ENCODE measurements around the gene RBM33.

The RBM33 gene

DNA sequence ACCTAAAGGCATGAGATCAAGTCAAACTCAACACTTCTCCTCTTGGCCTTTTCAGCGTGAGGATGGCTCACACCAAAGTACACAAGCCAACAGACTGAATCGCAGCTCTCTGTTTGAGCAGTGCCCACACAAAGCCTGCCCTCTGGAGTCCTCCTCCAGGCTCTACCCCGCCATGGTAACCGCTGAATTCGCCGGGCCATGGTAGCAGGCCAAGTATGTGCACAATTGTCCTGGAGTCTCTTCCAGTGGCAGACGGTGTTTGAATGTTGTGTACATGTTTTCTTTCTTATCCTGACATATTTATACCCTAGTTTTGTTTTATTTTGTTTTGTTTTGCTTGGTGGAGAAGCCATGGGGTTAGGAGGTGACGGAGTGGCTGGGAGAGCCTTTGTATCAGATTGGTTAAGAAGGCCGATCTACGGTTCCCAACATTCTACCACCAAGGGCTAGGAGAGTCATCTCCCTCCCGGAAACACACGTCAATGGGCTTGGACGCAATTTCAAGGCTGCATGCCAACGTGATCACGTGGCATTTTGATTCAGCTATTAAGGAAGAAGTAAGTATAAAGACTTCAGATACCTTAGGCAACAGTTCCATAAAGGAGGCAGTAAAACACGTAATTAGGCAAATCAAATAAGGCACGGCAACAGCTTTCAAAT is 179.9 kb downstream of the RBM33 start:
- no peak for DNase-seq (ENCODE audit: low read depth)

DNA sequence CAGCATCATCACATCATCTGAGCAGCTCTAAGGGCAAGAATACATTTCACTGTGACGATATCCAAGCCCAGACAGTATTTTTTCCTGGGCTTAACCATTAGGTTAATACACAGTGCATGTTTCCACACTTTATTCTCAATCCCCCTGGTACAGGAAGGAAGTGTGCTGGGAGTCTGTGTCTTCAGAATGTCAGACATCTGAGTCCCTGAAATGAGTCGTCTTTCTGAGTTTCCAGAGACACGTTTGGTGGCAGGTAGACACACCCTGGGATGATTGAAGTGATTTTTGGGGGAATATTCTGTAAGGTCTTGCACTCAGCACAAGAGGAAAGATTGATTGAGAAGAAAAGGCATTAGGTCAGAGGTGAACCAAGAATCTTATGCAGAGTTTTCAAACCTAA is 180.9 kb downstream of the RBM33 start:
- DNase-seq (ENCODE audit: low read depth) = no peak

DNA sequence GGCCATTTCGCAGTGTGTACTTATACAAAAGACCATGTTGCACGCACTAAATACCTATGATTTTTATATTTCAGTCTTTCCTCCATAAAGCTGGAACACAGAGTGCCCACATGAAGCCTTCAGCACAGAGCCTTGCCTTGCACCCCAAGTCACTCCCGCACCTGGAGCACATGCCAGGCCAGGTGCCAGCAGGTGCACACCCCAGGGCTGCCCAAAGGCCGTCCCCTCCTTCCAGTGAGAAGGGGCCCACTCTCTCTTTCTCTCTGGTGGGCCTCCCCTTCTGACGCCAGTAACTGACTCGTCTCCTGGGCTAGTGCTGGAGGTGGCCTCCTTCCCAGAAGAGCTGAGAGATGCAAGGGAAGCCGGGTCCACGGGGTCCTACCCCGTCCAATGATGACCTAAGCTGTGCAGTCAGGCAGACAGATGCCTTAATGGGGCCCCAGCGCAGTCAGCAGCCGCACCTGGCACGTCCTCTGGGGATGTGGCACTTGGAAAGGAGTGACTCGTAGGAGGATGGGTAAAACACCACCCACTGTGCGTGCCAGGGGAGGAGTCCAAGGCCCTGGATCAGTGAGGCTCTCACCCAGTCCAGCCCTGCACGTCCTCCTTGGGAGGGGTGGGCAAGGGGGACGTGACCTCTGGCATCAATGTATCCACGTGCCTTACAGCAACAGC is 185.5 kb downstream of the RBM33 start:
- DNase-seq (ENCODE audit: low read depth) = no peak
